ENCODE data around the gene PDE1C.
"Not testable (repeated sequence)": the region's sequence is repeated elsewhere in the genome, so short reads cannot be mapped to it uniquely, and the experiment has no call there.

The PDE1C gene

DNA sequence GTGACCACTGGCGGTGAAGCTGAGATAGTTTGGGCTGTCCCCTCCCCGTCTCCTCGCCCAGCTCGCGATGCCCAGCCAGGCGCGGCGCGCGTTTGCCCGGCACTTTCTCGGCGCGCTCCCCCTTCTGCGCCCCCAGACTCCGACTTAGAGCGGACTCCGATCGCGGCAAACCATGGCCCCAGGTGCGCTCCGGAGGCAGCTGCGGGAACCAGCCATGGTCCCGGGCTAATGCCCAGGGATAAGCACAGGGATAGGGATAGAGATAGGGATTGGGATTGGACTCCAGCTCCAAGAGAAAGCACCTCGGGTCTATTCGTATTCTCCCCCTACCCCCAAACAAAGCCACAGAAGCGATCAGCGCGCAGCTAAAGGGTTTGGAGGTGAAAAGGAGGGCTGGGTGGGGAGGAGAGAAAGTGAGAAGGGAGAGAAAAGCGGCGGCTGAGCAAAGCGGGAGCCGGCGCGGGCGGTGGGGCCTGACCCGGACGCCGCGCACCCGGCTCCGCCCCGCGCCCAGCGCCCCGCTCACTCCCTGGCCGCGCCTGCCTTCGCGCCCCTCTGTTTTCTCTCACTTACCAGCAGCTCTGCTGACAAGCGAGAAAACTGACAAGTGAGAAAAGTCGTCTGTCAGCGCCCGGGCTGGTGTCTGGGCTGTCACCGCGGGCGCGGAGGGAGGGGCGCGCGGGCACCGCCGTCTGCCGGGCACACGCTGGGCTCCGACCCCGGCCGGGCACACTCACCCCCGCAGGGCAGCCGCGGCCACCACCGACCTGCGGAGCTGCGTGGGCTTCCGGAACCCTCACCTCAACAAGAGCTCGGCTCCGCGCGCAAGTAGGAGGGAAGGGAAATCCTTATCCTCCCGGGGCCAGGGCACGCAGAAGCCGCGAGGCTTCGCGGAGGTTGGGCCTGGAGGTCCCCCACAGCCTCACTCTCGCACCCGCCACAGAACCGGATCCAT lies at the start of gene PDE1C:
Gene PDE1C, minus strand, starts transcription at position 2 of the 955 bp plus-strand sequence.
- peak in 1 of 2 donors; percentile 0 for DNase-seq (ENCODE audit: low read depth in 2 of 2)

GRCh38 chr7:32119790-32120196 lies 49.6 kb upstream of the PDE1C start:
- DNase-seq (ENCODE audit: low read depth in 2 of 2), result no peak

DNA sequence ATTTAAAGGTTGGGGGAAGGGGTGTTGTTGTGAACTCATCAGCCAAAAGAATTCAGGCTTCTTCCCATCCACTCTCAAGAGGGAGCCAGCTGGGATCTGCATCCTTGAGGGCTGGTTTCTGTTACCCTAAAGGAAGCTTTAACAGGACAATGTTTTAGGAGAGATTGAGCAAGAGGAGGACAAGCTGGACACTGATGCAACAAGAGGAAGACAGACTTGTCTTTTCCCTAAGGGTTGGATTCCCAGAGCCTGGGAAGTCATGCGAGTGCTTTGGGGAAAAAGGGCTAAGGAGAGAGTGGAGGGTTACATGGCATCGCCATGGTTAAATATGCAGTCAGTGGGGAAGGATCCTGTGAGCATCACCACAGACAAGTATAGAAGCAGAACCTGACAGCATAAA lies 47.6 kb upstream of the PDE1C start:
- DNase-seq (ENCODE audit: low read depth in 2 of 2), result no peak

DNA sequence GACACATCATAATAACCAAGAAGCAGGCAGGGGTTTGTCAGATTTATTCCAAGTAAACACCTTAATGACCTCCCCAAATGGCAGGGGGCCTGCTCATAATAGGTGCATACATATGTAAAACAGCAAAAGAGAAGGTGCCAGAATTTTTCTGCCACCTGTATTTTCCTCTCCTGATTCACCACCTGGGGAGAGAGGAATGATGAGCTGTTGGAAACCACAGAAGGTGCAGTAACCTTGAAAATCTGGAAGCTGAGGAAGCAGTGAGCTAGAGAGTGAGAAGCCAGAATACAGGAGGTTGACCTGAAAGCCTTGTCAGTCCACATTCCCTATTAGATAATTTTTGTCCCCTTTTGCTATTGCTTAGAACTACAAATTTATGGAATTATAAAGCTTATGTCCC lies 46.2 kb upstream of the PDE1C start:
- no peak for DNase-seq (ENCODE audit: low read depth in 2 of 2)

DNA sequence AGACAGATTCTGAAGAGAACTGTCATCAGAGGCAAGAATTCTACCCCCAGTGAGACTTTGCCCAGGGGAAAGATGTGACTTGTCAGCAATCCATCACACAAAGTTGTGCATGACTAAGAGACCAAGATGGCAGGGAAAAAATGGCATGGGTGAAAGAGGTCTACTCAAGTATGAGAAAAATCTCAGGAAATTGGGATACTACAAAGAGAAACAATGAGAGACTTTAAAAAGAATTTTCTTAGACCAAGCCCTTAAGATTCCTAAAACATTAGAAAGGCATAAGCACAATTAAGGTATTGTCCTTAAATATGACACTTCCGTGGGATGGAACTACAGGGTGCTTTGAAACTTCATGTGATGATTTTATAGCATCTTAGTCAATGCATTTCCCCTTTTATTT lies 45.6 kb upstream of the PDE1C start:
- DNase-seq (ENCODE audit: low read depth in 2 of 2), result no peak

GRCh38 chr7:32108651-32109050 lies 38.4 kb upstream of the PDE1C start:
- DNase-seq (ENCODE audit: low read depth in 2 of 2), result no peak

DNA sequence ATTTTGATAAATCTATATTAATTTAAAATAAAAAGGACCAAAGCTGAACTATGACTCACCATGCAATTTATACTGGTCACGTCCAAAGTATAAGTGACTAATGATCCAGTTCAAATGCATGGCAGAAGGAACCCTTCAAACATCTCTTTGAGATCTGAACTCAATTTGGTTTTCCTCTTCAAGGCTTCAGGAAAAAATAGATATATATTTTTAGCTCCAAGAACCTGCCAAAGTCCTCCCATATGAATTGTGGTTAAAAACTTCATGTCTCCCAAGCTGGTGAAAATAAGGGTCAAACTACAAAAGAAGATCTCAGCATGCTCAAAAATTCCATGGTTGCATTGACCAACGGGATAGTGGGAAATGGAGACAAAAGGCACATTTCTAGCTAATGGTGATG lies 34.6 kb upstream of the PDE1C start:
- no peak for DNase-seq (ENCODE audit: low read depth in 2 of 2)

DNA sequence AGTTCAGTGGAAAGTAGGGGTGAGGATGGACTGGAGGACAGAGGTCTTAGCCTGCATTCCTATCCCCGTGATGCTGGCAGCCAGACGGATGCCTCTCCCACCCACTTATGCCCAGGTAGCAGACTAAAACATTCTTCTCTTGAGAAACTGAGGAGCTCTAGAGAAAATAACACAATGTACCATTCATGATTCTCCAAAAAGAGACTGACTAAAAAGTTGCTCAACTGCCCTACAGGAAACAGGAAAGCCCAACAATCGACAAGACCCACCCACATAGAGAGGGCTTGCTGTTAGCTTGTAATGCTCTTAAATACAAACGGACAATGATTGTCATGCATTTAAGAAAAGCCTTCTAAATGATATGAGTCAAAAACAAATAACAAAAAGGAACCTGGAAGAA lies 33.2 kb upstream of the PDE1C start:
- no peak for DNase-seq (ENCODE audit: low read depth in 2 of 2)

DNA sequence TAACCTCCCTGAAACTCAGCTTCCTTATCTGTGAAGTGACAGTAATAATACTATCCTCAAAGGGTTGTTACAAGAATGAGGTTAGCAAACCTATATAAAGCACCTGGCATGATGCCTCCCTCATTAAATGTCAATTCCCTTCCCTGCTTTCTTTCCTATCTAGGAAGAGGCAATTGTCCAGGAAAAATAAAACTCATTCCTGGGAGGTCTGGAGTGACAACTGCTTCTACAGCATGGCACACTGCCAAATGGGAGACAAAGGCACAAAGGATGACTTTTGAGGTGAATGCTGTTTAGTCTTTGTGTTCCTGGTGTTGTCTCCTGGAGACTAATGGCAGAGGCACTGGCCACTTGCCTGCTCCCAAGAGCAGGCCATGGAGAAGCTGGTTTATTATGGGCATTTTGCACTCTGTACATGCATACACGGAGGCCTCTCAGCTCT lies 32.2 kb upstream of the PDE1C start:
- DNase-seq (ENCODE audit: low read depth in 2 of 2), result no peak

- DNase-seq (ENCODE audit: low read depth in 2 of 2), result no peak
Observed at GRCh38 chr7:32100407-32100907, 30.2 kb upstream of the PDE1C start.

- DNase-seq (ENCODE audit: low read depth in 2 of 2), result no peak
Observed at GRCh38 chr7:32094516-32094915, 24.3 kb upstream of the PDE1C start.

- no peak for DNase-seq (ENCODE audit: low read depth in 2 of 2)
Observed at GRCh38 chr7:32093415-32094408, 23.5 kb upstream of the PDE1C start.

- no peak for DNase-seq (ENCODE audit: low read depth in 2 of 2)
Observed at GRCh38 chr7:32092346-32092745, 22.1 kb upstream of the PDE1C start.

DNA sequence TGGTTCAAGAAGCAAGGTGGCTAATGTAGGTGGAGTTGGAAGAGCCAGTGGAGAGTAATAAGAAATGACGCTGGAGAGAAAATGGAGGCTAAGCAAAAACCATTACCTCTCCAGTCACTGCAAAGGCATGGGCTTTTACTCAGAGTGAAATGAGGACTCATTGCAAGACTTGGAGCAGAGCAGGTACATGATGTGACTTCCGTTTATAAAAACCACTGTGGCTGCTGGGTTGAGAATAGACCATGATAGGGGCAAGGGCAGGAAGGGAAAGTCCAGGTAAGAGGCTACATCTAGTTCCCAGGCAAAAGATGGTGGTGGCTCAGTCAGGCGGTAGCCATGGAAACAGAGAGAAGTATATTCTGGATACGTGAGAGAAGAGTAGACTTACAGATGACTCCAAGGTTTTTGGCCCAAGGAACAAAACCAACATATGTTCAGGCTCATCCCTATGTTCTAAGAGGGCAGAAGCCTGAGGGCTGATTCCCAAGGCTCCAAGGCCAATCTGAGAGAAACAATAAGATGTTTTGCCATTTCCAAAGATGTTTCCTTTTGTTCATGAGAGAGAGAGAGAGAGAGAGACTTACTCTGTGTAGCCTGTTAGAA lies 21.5 kb upstream of the PDE1C start:
- DNase-seq (ENCODE audit: low read depth in 2 of 2), result no peak

DNA sequence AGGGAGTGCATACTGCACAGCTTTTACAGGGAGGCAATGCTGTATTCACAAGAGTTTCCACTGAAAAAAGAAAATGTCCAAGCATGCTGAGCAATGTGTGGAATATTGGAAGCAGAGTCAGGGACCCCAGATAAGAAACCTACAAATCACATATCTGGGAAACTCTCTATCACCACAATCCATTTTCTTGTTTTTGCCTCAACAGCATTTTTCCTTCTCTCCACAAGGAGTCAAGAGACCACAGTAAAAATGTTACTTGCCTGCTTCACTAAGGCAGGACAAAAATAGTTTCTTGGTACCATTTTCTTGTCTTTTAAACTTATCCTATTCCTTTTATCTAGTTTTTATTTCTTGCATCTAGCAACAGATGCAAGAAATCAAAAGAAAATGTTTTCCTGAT lies 19.5 kb upstream of the PDE1C start:
- DNase-seq (ENCODE audit: low read depth in 2 of 2), result no peak

GRCh38 chr7:32089256-32089655 lies 19.0 kb upstream of the PDE1C start:
- DNase-seq (ENCODE audit: low read depth in 2 of 2), result no peak

DNA sequence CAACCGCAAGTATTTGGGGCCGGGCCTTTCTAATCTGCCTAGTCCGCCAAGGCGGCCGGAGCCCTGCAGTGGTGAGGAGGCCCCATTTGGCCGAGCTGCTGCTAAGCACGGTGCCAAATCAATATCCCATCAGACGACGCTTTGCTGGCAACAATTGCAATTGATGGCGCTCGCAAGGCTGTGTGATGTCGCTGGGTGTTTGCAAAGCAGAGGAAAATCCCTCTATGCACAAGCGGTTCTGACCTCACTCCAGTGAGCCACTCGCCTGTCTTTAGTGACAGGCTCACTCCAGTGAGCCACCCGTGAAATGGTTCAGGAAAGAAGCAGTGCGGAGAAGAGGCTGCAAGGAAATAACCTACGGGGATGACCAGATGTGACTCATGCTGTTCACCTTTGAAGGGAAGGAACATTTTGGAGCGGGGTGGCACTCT lies 18.3 kb upstream of the PDE1C start:
- DNase-seq (ENCODE audit: low read depth in 2 of 2), result no peak

- DNase-seq (ENCODE audit: low read depth in 2 of 2), result no peak
Observed at GRCh38 chr7:32079510-32079909, 9.3 kb upstream of the PDE1C start.

DNA sequence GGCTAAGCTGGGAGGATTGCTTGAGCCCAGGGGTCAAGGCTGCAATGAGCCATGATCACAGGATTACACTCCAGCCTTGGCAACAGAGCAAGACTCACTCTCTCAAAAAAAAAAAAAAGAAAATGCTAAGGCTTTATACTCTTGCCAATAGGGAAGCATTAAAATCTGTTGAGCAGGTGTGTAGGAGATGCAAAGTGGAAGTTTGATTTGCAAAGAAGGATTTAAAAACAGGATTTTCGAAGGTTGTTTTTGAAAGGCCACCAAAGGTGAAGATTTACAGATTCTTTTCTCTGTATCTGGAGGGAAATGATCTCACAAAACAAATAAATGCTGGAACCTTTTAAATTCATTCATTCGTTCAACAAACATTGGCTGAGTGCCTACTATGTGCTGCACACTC lies 8.6 kb upstream of the PDE1C start:
- DNase-seq (ENCODE audit: low read depth in 2 of 2), result no peak

DNA sequence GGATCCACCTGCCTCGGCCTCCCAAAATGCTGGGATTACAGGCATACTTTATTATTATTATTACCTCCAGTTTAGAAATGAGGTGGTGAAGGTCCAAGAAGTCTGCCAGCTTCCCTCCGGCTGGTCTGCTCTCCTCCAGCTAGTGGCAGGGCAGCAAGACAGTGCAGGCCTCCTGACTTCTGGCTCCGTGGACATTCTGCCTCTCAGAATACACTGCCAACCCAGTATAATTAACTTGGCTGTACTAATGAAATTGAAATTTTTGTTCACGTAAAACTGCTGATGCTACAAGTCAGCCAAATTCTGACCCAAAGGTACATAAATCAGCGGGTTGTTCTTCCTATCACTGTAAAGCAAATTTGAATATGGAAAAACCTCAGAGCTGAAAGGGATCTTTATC lies 7.6 kb upstream of the PDE1C start:
- DNase-seq (ENCODE audit: low read depth in 2 of 2), result no peak

DNA sequence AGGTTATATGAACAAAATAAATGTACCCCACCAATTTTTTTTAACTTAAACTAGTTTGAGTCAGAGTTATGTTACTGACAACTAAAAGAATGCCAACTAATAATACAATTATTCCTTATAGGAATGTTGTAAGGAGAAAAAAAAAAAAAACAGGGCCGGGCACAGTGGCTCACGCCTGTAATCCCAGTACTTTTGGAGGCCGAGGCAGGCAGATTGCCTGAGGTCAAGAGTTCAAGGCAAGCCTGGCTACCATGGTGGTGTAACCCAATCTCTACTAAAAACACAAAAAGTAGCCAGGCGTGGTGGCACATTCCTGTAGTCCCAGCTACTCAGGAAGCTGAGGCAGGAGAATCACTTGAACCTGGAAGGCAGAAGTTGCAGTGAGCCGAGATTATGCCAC lies 6.6 kb upstream of the PDE1C start:
- DNase-seq (ENCODE audit: low read depth in 2 of 2), result not testable (repeated sequence)

GRCh38 chr7:32075612-32076011 lies 5.4 kb upstream of the PDE1C start:
- DNase-seq (ENCODE audit: low read depth in 2 of 2), result no peak
